ENCODE data around the gene PLOD2.

Gene PLOD2

DNA sequence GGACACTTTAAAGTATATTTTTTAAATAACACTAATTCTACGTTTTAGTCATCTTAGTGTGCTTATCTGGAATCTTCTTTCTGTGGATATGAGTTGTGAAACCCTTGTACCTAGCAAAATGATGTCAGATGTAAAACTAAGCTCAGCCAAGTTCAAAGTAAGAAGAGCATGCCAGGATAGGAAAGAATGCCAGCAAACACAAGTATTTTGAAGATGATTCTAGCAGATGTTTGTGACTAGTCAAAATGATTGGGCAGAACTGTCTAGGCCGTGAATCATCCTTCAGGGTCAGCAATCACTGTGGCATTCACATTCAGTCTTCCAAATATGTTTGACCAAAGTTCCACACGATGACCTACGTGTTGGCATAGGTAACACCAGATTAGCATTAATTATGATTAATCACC is 5.4 kb upstream of the PLOD2 start:
- no peak for DNase-seq (ENCODE audit: low read depth in 2 of 2)

DNA sequence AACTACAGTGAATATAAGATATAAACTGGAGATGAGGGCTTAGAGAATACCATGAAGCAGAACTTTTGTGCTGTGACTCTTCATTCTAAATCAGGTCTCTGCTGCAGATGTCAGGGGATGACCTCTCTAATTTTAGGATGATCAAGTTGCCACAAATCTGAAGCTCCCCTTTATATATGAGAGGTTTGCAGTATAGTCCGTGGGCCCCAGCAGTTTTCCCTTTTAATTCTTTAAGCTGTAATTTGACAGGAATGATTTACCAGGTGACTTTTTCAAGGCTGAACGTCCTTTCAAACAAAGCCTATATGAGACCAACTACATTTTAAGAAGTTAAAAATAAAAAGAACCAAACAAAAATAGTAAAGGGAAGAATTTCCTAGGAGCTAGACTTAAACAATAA is 4.9 kb upstream of the PLOD2 start:
- DNase-seq (ENCODE audit: low read depth in 2 of 2) = no peak

DNA sequence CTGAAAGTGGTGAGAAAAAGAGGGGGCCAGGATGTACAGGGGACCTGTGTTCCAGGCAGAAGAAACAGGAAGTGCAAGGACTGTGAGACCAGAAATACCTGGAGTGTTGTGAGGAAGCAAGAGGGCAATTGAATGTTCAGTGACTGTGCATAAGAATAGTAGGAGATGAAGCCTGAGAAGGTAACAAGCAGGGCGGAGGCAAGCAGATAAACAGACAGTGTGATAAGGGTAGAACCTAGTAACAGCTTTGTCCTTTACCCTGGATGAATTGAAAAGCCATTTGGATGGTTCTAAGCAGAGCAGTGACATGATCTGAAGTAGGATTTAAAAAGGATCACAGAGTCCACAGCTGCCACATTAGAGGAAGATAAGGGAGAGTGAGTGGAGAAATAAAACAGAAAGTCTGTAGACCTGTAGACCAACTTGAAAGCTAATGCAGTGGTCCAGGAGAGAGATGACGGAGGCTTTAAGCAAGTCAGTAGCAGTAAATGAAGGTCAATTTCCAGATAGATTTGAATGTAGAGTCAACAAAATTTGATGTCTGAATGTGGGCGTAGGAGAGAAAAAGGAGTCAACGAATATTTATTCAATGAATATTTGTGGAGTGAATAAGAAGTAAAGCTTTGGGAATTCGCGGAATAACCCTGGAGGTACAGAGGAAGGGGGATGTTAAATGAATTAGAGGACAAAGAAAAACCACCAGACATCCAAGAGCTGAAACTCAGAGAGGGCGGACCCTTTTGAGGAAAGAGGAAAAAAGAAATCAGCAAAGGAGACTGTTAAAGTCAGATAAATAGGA is 4.2 kb upstream of the PLOD2 start:
- DNase-seq (ENCODE audit: low read depth in 2 of 2) = no peak

DNA sequence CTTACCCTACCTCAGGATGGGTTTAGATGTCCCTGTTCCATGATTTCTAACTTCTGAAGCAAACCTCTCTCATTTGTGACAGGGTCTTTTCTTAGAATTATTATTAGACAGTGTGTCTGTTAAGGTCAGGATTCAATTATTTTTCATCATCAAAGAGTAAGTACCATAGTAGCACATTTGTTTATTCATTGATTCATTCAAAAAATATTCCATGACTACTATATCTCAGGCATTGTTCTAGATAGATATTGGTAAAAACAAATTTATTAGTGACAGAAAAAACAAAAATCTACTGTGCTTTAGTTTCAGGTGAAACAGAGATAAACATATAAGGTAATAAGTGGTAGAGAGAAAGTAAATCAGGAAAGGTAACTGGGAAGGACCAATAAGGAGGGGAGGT is 3.5 kb upstream of the PLOD2 start:
- no peak for DNase-seq (ENCODE audit: low read depth in 2 of 2)

DNA sequence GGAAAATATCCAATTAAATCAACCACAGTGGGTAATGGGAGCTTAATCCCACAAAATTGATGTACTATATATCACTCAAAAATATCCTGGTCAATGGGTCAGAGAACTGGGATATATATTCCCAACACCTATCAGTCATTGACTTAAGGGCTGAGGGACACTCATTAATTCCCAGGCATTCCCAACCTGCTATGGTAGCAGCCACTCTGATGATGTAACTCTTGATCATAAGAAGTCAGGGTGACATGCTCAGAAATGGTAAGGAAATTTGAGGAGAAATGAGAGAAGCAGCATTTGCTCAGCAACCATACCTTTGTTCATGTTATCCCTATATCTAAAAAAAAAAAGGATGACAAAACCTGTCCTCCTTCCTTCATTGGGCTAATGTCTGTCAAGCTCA is 3.1 kb upstream of the PLOD2 start:
- no peak for DNase-seq (ENCODE audit: low read depth in 2 of 2)

DNA sequence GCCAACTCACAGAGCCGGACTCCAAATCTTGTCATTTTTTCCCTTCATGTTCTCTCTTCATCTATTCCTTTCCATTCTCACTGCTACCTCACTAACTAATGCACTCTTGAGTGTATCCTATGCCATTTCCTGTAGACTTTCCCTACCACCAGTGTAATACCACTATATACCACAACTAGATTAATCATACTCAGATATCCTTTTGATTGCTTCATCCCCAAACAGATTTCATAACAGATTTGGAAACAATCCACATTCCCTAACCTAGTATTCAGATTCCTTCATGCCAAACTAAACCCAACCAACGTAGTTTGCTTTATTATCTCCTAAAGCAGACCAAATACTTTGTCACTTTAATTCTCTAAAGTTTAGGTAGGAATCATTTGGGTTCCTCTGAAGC is 2.6 kb upstream of the PLOD2 start:
- no peak for DNase-seq (ENCODE audit: low read depth in 2 of 2)

DNA sequence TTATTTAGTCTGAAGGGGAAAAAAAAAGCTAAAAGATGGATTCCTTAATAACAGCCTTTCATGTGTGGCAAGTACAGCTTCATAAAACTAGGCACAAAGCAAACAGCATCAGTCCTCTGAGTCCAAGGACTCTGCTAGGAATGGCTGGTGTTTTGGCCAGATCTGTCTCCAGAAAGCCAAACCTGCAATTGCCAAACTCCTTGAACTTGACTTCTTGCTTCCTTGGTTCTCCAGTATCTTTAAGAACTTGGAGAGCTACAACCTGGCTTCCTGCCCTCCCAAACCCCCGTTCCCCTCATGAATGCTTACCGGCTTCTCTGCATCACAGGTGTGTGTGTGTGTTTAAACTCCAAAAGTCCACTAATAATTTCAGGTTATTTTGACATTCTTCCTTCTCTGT is 1.6 kb upstream of the PLOD2 start:
- DNase-seq (ENCODE audit: low read depth in 2 of 2) = no peak

DNA sequence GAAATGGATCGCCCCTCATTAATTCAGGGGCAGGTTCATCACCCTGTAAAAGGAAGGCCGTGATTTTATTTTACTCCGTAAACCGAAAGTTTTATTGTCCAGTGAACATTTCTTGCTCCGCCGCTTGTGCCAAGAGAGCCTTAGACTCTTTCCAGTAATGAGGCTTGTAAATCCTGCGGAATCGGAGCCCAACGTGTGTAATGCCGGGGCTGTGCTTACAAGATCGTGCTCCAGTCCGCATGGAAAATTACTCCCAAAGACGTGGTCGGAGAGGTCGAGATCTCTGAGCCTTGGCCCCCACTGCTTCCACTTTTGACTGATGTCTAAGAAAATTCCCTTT is 649 bp upstream of the PLOD2 start:
- no peak for DNase-seq (ENCODE audit: low read depth in 2 of 2)

DNA sequence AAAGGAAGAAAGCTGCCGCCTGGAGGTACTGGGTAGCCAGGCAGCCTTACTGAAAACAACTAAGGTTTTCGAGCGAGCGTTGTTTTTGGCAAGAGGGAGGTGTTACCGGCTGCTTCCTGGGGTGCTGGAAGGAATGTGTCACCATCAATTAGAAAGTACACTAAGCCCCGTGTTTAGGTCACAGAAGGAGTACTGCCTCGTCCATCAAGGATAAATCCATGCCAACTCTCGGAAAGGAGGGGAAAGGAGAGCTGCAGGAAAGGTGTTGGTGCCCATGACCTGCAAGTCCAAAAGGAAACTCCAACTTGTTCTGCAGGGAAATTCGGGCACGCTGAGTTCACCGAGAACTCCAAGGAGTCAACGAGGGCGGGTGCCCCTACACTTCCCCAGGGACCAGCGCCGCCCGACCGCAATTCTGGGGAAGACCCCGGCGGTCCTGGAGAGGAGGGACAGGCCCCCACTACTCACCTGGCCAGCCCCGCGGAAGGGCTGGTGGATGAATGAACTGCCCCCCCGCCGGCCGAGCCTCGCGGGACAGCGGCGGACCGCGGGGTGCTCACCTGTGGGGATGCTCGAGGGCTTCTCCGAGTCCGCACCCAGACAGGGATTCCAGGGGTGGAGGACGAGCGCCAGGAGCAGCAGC is 542 bp downstream of the PLOD2 start:
- DNase-seq (ENCODE audit: low read depth in 2 of 2) = no peak

DNA sequence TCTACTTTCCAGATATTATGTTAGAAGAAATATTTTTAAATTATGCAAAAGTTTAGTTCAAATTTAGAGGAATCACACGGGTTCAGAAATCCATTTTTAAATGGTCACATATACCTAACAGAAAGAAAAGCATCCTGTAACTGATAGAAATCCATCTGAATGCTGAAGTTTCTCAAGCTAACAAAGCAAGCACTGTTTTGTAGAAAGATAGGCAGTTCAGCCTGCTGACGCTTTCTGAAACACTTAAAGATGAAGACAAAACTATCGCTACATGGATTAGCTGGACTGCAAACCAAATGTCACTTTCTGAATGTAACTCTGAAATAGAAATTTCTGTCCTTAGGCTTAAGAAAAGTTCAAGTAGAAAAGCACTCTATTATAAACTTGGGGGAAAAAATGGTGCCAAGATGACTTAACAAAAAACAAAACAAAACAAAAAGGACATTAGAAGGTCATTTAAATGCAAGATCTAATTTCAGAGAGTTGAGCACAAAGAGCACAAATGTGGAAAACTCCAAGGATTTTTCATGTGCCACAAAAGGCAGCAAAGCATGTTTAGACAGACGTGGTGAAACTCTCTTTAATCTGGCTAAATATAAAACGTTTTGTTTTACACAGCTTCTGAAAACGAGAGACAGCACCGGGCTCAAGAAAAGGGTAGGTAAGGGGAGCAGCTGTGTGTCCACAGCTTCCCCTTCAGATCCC is 1.2 kb downstream of the PLOD2 start:
- DNase-seq (ENCODE audit: low read depth in 2 of 2) = no peak

DNA sequence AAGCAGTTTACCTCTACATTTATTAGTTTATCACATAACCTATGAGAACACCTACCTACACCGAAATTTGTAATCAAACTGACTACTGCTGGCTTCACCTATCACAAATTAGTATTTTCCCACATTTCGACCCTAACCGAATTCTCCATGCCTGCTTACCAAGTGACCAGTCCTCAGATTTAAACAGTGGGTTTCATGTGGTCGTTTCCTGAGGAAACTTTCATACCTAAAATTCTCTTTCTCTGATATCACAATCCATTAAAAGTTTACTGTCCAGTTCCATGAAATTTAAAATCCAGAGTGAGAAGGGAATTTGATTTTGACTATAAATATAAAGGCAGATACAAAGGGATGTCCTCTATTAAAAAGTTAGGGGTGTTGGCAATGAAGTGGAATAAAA is 1.9 kb downstream of the PLOD2 start:
- no peak for DNase-seq (ENCODE audit: low read depth in 2 of 2)

DNA sequence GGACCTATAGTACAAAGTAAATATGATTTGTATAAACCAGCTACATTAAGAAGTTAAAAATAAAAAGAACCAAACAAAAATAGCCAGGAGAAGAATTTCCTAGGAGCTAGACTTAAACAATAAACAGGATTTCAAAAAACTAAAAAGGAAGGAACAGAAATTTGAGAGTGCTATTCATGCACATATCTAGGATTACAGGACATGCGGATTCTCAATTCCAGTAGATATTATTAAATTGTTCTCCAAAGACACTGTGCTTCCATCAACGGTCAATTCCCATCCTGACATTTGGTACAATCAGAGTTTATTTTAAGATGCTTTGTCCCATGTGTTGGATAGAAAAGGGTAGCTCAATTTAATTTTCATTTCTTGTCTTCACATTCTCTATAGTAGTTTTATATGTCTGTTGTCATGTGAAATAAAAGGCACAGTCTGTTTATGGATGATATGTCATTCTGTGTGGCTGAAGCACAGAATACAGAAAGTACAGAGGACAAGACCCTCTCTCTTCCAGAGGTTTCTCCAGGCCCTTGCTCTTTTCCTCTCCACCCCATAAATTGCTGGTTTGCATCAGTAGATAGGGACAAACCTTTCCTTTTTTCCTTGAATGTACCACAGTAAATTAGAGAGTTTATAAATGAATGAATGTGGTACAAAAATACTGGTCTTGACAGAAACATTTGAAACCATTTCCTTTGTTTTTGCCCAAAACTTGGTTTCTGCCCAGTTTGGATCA is 3.5 kb downstream of the PLOD2 start:
- DNase-seq (ENCODE audit: low read depth in 2 of 2) = no peak

DNA sequence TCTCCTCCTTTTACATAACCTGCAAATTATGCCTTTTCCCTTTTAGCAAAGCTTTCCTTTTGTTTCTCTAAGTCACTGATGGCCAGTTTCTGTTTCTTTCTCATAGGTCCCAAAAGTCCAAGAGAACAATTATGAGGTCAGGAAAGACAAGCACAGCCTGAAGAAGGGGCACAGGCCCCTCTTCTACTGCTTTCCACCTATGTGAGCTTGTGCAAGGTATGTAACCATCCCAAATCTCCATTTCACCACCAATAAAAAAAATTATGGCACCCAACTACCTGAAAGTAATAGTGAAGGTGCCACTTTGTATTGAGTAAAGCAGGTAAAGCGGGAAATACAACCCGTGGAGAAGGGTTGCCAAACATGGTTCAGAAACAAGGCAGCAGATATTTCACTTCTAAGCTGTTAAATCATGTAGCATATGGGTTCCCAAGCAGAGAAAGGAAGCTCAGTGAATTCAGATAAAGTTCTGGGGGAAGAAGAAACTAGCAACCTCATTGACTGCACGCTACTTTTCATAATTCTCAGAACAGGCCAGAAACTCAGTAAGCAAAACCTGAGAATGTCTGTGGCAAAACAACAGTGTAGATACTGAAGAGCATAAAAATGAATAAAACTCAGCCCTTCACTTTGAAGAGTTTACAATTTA is 4.2 kb downstream of the PLOD2 start:
- DNase-seq (ENCODE audit: low read depth in 2 of 2) = no peak

DNA sequence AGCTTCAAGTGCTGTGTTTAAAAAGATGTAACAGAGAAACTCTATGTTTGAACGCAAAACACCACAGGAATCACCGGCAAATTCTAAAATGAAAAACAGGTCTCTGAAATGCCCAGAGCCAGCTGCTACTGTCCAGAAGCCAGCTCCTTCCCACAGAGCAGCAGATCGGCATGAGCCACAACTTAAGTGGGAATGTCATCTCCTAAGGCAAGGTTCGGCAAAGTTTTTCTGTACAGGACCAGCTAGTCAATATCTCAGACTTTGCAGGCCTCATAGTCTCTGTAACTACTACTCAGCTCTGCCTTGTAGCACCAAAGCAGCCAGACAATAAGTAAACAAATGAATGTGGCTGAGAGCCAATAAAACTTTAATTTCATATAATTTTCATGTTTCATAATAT is 4.9 kb downstream of the PLOD2 start:
- no peak for DNase-seq (ENCODE audit: low read depth in 2 of 2)

DNA sequence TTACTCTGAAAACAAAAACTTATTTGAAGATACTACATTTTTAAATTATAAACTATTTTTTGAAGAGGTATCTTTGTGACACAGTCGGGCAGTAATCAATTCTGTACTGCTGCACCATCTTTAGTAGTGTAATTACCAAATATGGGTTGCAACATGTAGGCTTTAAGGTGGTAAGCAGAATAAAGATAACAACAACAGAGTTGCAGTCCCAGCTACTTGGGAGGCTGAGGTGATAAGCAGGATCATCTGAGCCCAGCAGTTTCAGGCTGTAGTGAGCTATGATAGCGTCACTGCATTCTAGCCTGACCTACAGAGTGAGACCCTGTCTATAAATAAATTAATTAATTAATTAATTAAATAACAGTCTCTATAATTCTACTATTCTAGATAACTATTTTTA is 6.0 kb downstream of the PLOD2 start:
- no peak for DNase-seq (ENCODE audit: low read depth in 2 of 2)

DNA sequence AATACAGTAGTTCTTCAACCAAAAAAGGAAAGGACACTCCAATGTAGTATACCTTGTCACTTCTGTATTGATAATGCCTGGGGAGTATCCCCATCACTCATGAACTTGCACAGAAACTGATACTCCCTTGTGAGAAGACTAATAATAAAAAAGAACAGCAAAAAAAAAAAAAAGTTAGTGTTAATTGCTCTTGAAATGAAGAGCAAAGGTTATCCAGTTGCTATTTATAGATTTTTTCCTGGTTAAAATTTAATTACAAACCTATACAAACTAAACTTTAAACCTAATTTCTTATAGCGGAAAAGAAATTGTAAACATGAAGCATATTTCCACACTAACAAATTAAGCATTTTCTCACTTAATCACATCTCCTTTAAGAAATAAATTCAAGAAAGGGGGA is 6.7 kb downstream of the PLOD2 start:
- DNase-seq (ENCODE audit: low read depth in 2 of 2) = no peak

DNA sequence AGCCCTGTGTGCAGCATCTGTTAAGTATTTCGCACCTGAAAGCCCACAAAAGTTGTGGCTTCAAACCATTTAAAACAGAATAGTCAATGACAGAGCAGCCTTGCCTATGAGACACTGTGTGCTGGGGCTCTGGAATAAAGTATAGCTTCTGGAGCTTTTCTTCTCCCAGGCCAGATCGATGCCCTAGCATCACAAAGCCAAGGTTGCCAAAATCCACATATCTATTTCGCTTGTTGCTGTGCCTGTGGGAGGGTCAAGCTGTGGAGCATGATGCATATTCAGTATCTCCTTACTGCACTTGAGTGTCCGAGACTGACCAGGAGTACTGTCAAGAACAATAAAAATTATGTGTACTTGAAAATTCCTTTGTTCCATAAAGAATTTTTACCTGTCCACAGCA is 7.6 kb downstream of the PLOD2 start:
- no peak for DNase-seq (ENCODE audit: low read depth in 2 of 2)

DNA sequence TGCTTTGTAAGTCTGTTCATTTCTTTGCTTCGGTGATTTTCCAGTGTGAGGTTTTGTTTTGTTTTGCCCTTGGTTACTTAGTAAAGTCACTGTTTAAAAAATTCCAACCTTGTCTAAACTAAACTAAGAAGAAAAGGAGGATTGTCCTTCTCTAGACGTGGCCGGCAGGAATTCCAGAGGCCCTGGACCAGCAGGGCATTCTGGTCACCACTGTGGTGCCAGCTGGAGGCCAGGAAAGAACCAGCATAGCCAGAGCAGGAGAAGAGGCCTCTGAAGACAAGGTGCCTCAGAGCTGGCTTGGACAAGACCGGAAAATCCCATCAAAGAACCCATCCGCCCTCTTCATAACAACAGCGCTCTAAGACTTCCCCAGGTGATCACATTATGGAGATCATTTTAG is 8.2 kb downstream of the PLOD2 start:
- no peak for DNase-seq (ENCODE audit: low read depth in 2 of 2)

DNA sequence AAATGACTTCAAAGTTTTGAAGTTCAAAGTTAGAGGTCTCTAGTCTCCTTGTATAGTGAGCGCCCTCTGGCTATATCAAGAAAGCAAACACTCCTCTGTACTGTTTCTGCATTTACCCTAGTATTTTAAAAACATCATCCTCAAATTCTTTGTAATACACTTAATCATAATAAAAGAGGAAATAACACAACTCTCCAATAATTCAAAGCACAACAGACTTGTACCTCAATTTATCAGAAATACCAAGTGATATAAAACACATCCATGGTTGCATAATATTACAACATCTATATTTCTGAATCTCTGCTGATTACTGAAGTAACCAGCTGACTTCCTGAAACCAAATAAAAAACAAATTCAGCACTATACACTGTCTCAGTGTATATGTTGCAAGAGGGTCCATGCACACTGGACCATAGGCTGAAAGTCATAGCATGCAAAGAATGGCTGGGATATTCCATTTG is 12.5 kb downstream of the PLOD2 start:
- no peak for DNase-seq (ENCODE audit: low read depth in 2 of 2)

DNA sequence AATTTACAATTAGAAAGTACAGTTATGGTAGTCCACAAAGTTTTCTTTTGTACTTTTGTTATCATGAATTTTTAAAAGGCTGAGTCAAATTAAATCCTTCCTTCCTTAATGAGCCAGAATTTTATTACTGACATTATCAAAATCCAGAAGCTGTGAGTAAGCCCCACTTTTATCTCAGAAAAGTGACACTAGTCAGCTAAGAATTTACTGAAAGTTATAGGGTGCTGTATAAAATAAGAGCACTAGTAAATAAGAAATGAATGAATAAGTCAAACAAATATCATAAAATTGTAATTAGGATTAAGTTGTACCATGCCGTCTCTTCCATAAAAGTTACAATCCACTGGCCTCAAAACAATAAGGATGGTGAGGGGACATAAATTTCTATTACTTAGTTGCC is 15.3 kb downstream of the PLOD2 start:
- no peak for DNase-seq (ENCODE audit: low read depth in 2 of 2)

DNA sequence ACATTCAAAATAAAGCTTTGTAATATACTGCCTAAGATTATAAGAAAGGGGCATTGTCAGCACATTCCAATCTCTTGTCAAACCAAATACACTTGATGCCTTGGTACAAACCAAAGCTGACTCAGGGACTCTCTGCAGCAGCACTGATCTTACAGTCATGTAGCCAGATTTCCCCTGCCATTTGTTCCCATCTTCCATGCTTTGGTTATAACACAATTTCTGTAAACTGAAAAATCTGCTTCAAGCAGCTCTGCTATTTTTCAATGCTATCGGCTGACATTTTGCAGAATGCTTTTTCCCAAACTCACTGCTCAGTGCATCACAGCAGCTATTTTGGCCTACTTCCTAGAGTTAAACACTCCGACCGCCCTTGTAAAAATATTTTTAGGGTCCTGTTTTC is 18.2 kb downstream of the PLOD2 start:
- no peak for DNase-seq (ENCODE audit: low read depth in 2 of 2)

DNA sequence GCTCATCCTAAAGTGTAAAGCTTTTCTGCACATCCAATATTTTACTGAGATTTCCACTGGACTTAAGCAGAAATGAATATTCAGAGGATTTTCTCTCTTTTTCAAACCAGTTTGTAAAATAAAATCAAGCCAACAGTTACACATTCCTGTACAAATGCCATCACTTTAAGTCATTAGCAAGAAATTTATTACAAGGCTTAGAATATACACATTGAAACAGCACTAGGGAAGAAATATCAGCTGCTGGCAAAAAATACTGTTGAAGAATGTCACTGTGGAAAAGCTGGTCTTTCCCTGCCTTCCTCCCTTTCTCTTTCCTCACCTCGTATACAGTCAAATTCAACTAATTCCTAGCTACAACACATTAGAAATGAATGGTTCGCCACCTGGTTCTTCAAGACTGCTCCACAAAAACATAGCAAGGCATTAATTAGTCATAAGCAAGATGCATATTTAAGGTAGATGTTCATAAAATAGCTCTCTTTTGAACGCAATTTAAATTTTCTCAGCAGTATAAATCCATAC is 21.3 kb downstream of the PLOD2 start:
- no peak for DNase-seq (ENCODE audit: low read depth in 2 of 2)
